Measurements from ENCODE around the gene ANKRA2. TPM values are rescaled to one million over a fixed set of nuclear protein-coding genes. Genes with fewer than 3 reads are reported as not detected.

Gene ANKRA2
- total RNA-seq, 6 donors from 2014 or later = 14.1 to 84.9 (median 19.7) TPM

- Histone ChIP-seq H3K4me1 (peaks cover 0 to 5% (median 0%) of the 10 kb centered on the region in 4 donors), H3K36me3 (no peaks in the 10 kb centered on the region), H3K27ac (no peak overlapping the region), H3K4me3 (no peak overlapping the region), H3K9me3 (no peaks in the 10 kb centered on the region), H3K27me3 (no peaks in the 10 kb centered on the region)
- ATAC-seq (ENCODE audit: low FRiP score in 2 of 2) = no peak
- TF ChIP-seq POLR2AphosphoS5 (IDR thresholded peaks at IDR 0.05) (no peak), CTCF (IDR thresholded peaks at IDR 0.05) (no peak), POLR2A (IDR thresholded peaks at IDR 0.05) (no peak), EP300 (IDR thresholded peaks at IDR 0.05) (no peak)
- WGBS, 2 donors = 85 to 93% methylated on average over 2 of the region's 2 CpGs
- DNase-seq = no peak
These were observed 30.5 kb downstream of the ANKRA2 start for GRCh38 chr5:73534971-73535370.

DNA sequence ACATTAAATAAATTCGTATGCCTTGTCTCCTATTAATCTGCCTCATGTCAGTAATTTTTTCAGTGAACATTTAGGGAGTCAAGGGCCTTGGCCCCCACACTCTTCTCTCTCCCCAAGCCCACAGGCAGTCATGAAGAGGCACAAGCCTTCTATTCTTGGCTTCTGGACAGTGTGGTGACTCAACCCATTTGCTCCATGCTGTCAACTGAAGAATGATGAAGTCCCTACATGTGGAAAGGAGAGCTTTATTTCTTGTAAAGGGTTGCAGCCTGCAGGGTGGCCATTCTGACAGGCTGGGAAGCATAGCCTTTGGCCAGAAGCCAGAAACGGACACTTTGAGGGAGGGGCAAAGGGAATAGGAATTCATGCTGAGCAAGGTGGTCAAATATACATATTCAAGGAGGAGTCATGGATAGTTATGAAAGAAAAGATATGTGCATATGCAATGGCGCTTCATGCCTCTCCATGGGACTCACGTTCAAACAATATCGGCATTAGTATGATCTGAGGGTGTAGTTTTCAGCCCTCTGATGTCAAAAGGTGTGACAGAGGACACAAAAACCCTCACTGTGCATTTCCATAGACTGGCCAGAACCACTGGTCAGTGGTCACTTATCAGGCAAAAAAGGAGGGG, 31.3 kb downstream of the ANKRA2 start:
- H3K9me3 ChIP-seq = no peaks in the 10 kb centered on the region
- 81 to 82% methylated on average over 5 of the region's 5 CpGs for WGBS, 2 donors
- no peak for DNase-seq
- no peak for ATAC-seq (ENCODE audit: low FRiP score in 2 of 2)
- no peaks in the 10 kb centered on the region for H3K27me3 ChIP-seq
- no peaks in the 10 kb centered on the region for H3K36me3 ChIP-seq
- TF ChIP-seq EP300 (IDR thresholded peaks at IDR 0.05) = no peak
- no peak for TF ChIP-seq CTCF (IDR thresholded peaks at IDR 0.05)
- TF ChIP-seq POLR2AphosphoS5 (IDR thresholded peaks at IDR 0.05) = no peak
- H3K27ac ChIP-seq = no peak overlapping the region
- peaks cover 0 to 5% (median 0%) of the 10 kb centered on the region in 4 donors for H3K4me1 ChIP-seq
- no peak overlapping the region for H3K4me3 ChIP-seq

- H3K27me3 ChIP-seq = no peaks in the 10 kb centered on the region
- no peak for TF ChIP-seq POLR2AphosphoS5 (IDR thresholded peaks at IDR 0.05)
- no peak for TF ChIP-seq CTCF (IDR thresholded peaks at IDR 0.05)
- TF ChIP-seq EP300 (IDR thresholded peaks at IDR 0.05) = no peak
- no peak for TF ChIP-seq POLR2A (IDR thresholded peaks at IDR 0.05)
- no peaks in the 10 kb centered on the region for H3K36me3 ChIP-seq
- DNase-seq (no peak), ATAC-seq (ENCODE audit: low FRiP score in 2 of 2) (no peak)
- no peak overlapping the region for H3K27ac ChIP-seq
- WGBS, 2 donors = 83 to 84% methylated on average over 4 to 5 of the region's 5 CpGs
- no peaks in the 10 kb centered on the region for H3K9me3 ChIP-seq
- H3K4me3 ChIP-seq = no peak overlapping the region
- peaks cover 0 to 5% (median 0%) of the 10 kb centered on the region in 4 donors for H3K4me1 ChIP-seq
These were observed 33.2 kb downstream of the ANKRA2 start for GRCh38 chr5:73532195-73532594.

DNA sequence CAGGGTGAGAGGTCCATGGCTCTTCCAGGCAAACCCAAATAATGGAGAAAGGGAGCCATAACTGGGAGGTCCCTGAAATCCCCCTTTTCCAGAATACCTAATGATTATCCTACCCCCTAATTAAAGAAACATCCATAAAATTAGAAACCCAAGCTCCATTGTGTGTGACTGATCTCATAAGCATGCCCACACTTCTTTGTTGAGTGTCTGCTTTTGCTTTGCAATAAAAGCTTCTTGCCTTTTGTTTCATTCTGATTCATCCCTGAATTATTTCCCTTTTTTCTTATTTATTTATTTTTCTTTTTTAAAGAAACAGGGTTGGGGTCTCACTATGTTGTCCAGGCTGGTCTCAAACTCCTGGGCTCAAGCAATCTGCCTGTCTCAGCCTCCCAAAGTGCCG, 34.1 kb downstream of the ANKRA2 start:
- H3K36me3 ChIP-seq = no peaks in the 10 kb centered on the region
- ATAC-seq (ENCODE audit: low FRiP score in 2 of 2) (no peak), DNase-seq (no peak)
- H3K4me3 ChIP-seq = no peak overlapping the region
- no peaks in the 10 kb centered on the region for H3K4me1 ChIP-seq
- H3K27me3 ChIP-seq = no peaks in the 10 kb centered on the region
- no peaks in the 10 kb centered on the region for H3K9me3 ChIP-seq
- no peak overlapping the region for H3K27ac ChIP-seq
- WGBS, 2 donors = 90 to 100% methylated on average over 1 of the region's 1 CpG
- TF ChIP-seq POLR2A (IDR thresholded peaks at IDR 0.05) (no peak), POLR2AphosphoS5 (IDR thresholded peaks at IDR 0.05) (no peak), EP300 (IDR thresholded peaks at IDR 0.05) (no peak), CTCF (IDR thresholded peaks at IDR 0.05) (no peak)

DNA sequence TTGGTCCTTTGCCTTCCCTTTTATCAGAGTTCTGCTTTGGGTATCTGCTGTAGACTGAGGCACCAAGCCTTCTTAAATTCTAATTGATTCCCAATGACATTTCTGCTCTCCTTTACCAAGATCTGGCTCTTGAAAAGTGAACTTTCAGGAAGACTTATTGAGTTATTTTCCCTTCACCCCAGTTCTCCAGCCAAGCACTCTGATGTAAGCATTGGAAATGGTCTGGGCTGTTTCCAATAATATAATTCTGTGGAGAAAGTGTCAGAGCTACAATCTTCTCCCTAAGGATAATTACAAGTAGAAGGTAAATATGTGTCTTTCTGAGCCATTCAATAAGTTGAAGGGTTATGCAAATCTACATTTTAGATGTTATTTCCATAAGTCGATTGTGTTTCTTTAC, 36.4 kb downstream of the ANKRA2 start:
- H3K4me3 ChIP-seq = no peak overlapping the region
- no peak for ATAC-seq (ENCODE audit: low FRiP score in 2 of 2)
- no peak for TF ChIP-seq POLR2A (IDR thresholded peaks at IDR 0.05)
- no peak for TF ChIP-seq CTCF (IDR thresholded peaks at IDR 0.05)
- no peak for TF ChIP-seq EP300 (IDR thresholded peaks at IDR 0.05)
- no peak for TF ChIP-seq POLR2AphosphoS5 (IDR thresholded peaks at IDR 0.05)
- H3K27ac ChIP-seq = no peak overlapping the region
- no peaks in the 10 kb centered on the region for H3K4me1 ChIP-seq
- WGBS, 2 donors = 83 to 92% methylated on average over 1 of the region's 1 CpG
- H3K27me3 ChIP-seq = no peaks in the 10 kb centered on the region
- H3K9me3 ChIP-seq = no peaks in the 10 kb centered on the region
- no peaks in the 10 kb centered on the region for H3K36me3 ChIP-seq
- no peak for DNase-seq
